UCSD-AML1 (cell line): ENCODE results near the gene SLC1A3.

Experiments used
- DNase-seq: peaks from one replicate; lab custom pipeline; 2025; ENCODE audit not compliant: unreplicated experiment; lab: John Stamatoyannopoulos, UW

SLC1A3 gene

DNA sequence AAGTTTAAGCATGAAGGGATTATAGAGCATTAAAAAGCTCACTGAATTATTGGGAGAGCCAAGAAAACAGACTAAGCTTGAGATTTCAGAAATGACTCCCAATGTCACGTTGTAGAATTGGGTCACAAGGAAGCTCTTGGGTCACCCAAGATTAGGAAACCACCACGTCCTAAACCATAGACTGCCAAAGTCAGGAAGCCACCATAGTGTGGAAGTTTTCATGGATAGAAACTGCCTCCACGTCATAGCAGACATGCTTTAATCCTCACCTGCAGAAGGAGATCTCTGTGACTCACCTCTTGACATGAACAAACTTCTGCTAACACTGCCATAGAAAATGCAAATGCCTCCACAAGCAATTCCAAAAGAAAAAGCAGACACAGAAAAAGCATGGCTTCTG lies 106.3 kb downstream of the SLC1A3 start:
- DNase-seq, result no peak

DNA sequence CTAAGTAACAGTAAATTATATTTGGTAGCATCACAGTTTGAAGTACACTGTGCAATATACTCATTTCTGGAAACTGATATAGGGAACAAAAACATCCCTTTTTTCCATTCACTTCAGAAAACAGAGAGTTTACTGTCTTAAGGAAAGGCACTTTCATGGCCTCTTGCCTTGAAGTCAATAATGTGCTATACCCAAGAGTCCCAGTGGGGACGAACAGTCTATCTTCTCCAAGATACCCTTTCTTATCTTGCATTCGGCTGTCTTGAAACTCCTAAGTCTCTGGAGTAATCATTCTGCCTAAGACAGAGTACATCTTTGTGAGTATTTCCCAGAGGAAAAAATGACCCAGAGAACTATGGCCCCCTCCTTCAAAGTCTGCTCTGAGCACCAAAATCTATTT lies 107.1 kb downstream of the SLC1A3 start:
- no peak for DNase-seq

DNA sequence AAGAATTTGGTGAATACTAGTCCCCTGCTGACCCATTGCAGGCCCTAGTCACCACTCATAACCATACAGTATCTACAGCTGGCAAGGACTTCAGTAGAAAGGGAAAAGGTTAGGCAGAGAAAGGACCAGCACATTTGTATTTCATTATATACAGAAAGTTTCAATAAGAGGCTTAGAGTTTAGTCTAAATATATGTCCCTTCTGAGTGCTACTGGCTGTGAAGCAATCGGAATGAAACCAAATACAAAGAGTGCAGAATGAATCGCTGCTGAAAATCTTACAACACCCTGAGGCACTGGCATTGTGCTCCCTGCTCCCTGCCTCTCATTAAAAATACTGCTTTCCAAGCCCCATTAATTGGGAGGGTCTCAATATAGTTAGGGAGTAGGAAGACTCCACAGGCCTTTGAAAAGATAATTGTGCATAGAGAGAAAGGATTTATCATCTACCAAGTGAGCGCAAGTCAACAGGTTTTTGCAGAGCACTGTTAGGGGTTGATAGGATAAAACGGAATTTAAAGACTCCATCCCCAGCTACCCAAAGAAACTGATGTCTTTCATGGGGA lies 110.8 kb downstream of the SLC1A3 start:
- no peak for DNase-seq

DNA sequence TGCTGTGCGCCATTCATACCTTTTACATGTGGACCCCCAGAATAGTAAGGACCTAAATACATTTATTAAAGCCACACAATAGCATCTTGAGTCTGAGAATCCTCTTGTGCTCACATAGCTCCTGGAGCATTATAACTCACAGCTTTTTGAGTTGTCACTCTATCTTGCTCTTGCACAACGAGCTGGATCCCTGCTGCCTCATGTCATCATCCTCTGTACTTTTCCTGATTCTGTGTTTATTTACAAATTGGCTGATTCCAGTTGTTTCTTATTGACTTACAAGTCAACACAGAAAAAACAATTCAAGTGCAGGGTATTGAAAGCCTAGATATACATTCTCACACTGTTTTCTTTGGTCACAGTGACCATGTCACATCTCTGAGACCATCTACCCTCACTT lies 112.9 kb downstream of the SLC1A3 start:
- DNase-seq, result no peak

DNA sequence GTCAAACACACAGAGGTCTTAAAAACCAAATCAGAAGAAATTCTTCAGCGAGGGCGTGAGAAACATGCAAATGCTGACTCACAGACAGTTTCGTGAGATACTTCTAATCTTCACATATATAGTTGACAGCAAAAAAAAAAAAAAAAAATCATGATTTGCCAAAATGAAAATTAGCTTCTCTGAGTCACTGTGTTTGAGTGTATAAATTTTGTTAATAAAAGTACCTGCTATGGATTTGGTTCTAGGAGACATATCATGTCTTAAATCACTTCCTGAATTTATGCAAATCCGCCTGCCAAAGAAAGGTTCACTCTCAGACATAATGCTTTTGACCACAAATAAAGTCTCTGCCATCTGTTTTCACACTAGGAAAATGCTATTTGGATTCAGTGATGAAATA lies 114.3 kb downstream of the SLC1A3 start:
- no peak for DNase-seq

DNA sequence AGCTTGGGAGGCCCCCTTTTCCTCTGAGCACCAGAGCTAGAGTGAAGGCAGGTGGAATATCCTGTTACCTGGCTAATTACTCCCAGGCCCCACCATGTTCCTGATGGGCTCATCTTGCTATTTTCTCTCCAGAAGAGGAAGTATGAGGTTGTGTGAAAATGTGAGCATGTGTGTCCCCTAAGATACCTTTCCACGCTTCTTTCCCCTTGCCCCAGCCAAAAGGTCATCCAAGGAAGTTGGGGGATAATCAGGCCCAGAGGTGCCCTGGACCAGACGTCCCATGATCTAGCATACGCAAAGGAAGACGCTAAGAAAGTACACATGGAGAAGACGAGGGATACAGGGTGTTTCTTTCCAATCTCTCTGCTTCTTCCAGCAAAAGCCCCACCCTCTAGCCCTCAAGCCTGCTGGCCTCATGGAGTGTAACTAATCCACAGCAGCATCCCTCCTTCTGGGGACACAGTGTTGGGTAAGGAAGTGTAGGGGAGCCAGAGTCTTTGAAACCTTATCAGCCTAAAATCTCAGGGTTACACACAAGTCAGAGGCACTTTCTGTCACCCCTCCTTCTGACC lies 115.3 kb downstream of the SLC1A3 start:
- no peak for DNase-seq

DNA sequence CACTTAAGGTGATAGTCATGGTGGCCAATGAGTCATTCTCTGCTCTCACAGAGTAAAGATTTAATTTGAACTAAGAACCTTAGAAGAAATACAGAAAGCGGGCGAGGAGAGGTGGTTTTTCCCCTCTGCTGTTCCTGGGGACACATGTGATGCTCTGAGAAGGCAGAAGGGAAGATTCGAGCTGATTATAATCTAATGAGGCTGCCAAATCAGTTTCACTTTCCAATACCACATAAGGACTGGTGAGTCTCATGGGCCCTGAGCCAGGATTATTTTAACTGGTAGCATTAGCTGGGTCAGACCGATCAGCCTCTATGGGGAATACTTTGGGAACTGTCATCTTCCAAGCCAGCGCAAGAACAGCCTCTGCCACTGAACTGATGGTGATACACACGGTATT lies 116.5 kb downstream of the SLC1A3 start:
- DNase-seq, result no peak

DNA sequence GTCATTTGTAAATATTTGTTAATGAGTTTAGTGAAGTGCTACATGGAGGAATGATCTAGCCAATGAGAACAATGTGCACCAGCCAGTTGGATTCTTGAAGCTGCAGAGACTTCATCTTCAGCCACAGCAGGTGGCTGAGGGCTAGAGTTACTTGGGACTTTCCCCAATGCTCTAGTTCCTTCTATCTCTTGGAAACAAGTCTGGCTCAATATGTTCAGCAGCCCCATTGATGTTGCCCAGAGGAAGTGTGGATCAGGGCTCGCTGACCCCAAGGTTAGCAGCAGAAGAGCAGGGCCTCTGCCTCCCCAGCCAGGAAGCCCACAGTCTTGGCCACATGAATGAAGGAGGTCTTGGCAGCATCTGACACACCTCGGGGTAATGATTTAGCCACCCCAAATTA lies 117.5 kb downstream of the SLC1A3 start:
- peak; percentile 19 for DNase-seq

DNA sequence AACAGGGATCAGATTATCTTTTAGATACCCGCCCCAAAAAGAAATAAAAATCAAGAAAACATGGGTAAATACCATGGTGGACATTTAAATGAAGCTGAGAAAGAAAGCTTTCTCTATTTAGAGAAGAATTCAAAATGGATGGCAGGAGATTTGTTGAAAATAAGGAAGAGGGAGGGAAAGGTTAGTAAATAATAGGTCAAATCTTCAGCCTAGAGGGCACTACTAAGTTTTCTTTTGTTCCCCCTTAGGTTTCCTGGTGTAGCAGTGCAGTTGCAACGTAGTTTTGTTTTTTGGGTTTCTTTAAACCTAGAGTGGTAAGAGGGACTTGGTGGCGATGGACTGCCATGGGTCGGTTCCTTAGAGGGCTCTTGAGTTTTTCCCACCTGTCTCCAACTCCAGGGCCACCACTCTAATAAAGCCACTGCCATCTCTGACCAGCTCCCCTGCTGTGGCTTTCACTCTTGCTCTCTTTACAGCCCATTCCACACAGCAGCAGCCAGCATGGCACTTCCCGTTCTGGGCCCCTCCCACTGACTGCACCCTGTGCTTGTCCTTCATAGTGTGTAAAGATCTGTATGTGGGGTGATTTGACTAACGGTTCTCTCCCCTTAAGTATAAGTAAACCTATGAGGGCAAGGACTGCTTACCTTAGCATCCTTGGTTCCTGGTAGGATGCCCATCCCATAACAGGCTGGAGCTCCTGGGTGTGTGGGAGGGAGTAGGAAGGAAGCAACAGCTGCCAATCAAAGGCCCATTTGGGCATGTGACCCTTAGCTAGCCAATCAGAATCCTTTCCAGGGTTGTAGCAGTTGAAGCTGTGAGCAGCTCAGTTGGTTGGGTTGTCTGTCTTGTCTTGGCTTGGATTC lies 118.3 kb downstream of the SLC1A3 start:
- peak; percentile 73 for DNase-seq

DNA sequence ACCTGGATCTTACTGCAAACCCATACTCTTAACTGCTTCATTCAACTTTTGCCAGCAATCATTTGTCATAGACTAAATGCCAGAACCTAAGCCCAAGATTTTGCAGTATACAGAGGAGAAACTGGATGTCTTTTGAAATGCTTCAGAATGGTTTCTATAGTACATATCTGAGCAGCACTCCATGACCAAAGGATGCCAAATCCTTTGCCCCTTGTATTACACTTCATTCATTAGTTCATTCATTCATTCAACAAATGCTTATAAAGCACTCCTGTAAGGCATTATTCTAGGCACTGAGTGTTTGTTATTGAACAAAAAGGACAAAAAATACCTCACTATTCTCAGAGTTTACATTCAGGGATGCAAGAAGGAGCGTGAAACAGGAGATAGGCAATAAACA lies 119.9 kb downstream of the SLC1A3 start:
- no peak for DNase-seq

DNA sequence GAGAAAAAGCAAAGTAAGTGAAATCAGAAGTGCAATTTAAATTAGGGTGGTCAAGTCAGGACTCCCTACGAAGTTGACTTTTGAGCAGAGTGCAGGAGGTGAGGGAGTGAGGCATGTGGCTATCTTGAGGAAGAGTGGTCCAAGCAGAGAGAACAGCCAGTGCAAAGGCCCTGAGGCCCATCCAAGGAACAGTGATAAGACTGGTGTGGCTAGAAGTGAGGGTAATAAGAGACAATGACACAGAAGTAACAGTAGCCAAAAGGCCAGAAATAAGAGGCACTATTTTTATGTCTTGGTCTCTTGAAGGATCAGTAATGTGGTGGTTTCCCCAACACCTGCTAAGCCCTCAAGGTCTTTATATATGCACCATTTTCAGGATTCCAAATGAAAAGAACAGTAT lies 120.4 kb downstream of the SLC1A3 start:
- no peak for DNase-seq

DNA sequence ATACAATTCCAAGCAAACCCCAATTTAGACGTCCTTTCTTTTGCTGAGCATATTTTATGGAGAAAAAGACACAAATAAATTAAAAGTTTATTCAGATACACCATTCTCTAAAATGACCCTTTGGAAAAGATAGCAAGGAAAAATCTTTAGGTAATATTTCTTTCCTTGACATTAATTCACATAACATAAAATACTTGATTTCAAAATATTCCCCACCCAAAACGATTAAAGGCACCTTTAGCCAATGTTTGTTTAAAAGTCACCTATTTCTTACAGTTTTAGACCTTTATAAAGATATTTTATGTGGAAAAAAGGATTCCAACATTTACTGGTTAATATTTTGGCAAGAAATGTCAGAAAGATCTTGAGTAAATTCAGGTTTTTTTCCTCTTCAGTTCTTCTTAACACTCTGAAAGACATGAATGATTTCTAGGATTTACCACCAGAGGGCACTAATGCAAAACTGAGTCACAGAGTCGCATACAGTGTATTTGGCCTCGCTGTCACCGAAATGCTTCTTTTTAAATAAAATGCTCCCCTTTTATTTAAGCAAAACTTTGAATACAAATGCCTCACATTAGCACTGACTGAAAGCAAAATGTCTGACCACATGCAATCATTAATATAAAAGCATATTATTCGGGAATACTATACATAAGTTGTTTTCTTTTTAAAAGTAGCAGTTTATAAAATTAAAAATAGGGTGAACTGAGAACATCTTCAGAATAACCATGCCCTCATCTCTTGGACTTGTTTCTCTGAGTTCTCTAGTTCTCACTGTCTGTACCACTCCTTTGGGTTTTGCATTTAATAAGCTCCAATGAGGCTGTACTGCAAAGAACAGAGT lies 122.5 kb downstream of the SLC1A3 start:
- DNase-seq, result no peak

DNA sequence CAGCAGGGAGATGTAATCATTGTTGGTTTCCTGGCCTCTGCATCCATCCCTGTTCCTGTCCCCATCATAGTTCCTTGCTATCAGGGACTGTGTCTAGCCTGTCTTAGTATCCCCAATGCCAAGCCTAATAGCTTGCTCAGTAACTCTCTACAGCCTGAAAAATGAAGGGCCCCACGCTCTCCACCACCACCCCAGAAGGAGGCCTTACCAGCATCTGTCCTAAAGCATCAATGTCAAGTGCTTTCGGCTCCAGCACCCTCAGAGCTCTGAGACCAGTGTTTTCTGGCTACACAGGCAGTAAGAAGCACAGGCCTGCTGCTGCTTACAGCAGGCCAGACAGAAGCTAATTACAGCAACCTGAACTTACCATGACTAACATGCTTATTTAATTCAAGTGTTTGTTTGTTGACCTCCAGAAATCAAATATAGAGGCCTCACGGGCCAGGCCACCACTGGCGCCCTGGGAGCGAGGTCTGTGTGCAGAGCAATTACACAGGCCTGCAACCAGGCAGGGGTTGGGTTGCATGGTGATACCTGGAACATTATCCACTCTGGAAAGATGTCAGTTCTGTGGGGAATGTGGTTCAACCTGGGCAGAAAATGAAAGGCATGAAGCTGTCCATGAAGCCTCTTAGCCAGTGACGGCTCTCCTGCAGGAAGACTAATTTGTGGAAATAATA lies 124.3 kb downstream of the SLC1A3 start:
- no peak for DNase-seq

DNA sequence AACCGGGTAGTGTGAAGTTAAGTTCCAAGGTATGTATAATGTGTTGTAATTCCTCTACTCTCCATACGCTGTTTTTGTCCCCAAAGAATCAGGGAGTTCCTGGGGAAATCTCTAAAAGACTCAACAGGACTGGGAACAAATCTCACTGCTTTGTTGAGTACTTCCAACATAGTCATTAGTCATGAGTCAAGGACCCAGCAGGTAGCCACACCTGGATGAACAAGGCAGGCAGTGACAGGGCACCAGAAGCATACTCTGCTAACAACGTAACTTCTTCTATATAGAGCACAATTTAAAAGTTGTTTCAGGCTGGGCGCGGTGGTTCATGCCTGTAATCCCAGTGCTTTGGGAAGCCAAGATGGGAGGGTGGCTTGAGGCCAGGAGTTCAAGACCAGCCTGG lies 126.8 kb downstream of the SLC1A3 start:
- no peak for DNase-seq

DNA sequence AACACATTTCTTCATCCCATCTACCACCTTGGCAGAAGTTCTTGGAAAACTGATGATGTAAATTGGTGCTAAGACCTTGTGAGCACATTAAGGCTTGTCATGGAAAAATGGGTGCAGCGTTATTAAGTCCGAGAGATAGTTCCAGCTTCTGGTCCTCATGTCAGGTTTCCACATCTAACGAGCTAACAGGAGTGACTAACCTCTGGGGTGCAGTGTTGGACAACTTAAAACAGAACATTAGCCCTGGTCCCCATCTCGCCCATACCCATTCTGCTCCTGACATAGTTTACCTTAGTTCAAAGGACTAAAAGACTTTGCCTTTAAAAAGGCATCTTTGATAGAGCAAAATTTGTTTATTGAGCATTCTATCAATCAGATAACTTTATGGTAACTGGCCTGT lies 128.0 kb downstream of the SLC1A3 start:
- DNase-seq, result no peak

DNA sequence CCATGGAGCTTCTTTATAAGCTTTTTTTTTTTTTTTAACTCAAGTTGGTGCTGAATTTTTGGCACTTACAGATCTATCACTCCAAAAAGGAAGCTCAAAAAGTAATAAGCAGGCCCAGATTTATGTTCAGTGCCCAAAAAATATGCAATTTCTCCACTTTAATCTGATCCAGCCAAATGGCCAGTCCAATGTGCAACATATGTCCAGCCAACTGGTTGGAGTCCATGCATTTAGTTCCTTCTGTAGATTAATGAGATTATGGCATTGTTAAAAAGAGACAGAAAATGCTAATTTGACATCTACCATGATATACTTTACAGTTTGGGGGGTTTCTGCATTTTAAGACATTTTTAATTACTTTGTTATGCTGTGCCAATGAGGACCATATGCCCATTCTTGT lies 129.5 kb downstream of the SLC1A3 start:
- no peak for DNase-seq
